ENCODE data around the gene SAP130.

DNA sequence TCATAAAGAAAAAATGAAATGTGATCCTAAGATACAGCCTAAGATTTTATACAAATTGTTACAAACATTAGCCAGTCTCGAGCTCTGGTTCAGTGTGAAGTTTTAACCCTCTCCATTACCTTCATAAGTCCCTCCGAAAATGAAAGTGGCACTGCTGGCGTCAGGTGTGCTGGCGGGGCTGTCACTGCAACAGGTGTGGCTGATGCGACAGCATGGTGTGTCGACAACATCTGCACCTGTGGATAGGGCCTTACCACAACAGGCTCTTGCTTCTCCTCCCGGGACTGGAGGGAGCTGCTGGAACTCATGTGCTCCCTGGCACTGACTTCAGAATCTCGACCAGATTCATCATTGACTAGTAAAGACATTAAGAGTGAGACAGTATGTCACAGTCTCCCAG lies 10.3 kb downstream of the SAP130 start:
- TF ChIP-seq EZH2 (IDR thresholded peaks at IDR 0.05; ENCODE audit: insufficient read depth, poor library complexity, severe bottlenecking) (no peak), EZH2phosphoT487 (IDR thresholded peaks at IDR 0.05; ENCODE audit: insufficient read depth, low read depth) (no peak)

Data from GM23248 (cell line).